Measurements from ENCODE around the gene TMEM11.

DNA sequence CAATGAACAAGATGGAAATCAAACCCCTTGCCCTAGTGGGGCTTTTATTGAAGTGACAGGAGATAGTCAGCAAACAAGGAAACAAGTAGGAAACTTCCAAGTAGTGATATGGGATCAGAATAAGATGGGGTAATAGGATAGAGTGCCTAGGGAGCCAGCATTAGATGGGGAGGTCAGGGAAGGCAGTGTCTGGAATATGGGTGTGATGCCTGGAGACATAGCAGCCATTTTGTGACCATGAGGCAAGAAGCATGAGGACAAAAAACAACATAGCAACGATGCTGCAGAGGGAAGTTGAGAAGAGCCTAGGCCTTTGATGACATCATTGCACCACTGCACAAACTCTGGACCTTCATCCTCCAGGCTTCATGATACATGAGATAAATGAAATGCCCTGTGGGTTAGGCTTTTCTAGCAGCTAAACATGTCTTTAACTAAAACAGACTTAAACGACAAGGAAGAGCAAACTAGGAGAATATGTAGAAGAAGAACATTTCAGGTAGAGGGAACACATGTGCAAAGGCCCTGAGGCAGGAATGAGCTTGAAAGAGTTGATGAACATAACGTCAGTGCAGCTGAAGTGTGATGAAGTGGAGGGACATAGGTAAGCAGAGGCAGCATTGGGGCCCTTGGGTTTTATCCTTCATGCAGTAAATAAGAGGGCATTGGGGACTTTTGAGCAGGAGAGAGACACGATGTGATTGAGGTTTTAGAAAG is 18.2 kb upstream of the TMEM11 start:
- no peak for TF ChIP-seq MYC (IDR thresholded peaks at IDR 0.05; ENCODE audit: borderline replicate concordance, low read length)
- TF ChIP-seq CTCF (IDR thresholded peaks at IDR 0.05): no peak
- no peak for TF ChIP-seq RCOR1 (IDR thresholded peaks at IDR 0.05; ENCODE audit: low read depth, low read length)
- TF ChIP-seq CHD4 (IDR thresholded peaks at IDR 0.05; ENCODE audit: borderline replicate concordance): no peak
- no peak for TF ChIP-seq REST (IDR thresholded peaks at IDR 0.05)
- no peak for TF ChIP-seq ESRRA (IDR thresholded peaks at IDR 0.05; ENCODE audit: borderline replicate concordance, low read length)
- TF ChIP-seq RAD21 (conservative IDR thresholded peaks at IDR 0.05 in 1 of 2, IDR thresholded peaks at IDR 0.05 in 1 of 2): no peak
- no peak for TF ChIP-seq POLR2A (IDR thresholded peaks at IDR 0.05; ENCODE audit: low read length)
- TF ChIP-seq ELK1 (IDR thresholded peaks at IDR 0.05; ENCODE audit: low read depth, low read length): no peak
- TF ChIP-seq HDAC2 (IDR thresholded peaks at IDR 0.05): no peak

Data from A549 (cell line).